Keratinocyte (primary cell): ENCODE data around the gene RBM4. TPM values are rescaled to one million over a fixed set of nuclear protein-coding genes. Genes with fewer than 3 reads are reported as not detected.

Experiments
- DNase-seq: peaks from one replicate; pipeline ENCODE4 v3.0.0-alpha.2; 2011; ENCODE audit warnings: low read depth, missing footprints, low spot score
- FAIRE-seq: peaks from 2 replicates; lab custom pipeline; 2011; peaks lifted over from hg19 to GRCh38; lab: Jason Lieb, UNC
- H2AFZ ChIP-seq: 2 replicates; pipeline ENCODE4 v1.6.0; 2012; ENCODE audit warnings: low read length, control low read depth, inconsistent platforms; ENCODE audit not compliant: control insufficient read depth
- H3K27ac ChIP-seq: 2 replicates; pipeline ENCODE4 v1.5.1; 2011; ENCODE audit warnings: low read length; ENCODE audit not compliant: control insufficient read depth, insufficient read depth
- H3K27me3 ChIP-seq: 3 replicates; pipeline ENCODE4 v1.6.0; 2011; ENCODE audit warnings: low read length; ENCODE audit not compliant: control insufficient read depth, insufficient read depth; ENCODE audit errors: extremely low read depth
- H3K36me3 ChIP-seq, 2 experiments: 2 replicates in 1 of 2; 3 replicates in 1 of 2; pipeline ENCODE4 v1.5.1; 2011; ENCODE audit warnings: low read length in 2 of 2, mild to moderate bottlenecking in 1 of 2; ENCODE audit not compliant: control insufficient read depth in 2 of 2, insufficient read depth in 2 of 2; ENCODE audit errors: extremely low read depth in 1 of 2
- H3K4me1 ChIP-seq: 3 replicates; pipeline ENCODE4 v1.5.1; 2011; ENCODE audit warnings: low read length; ENCODE audit not compliant: control insufficient read depth, insufficient read depth; ENCODE audit errors: extremely low read depth
- H3K4me2 ChIP-seq: 3 replicates; pipeline ENCODE4 v1.6.0; 2011; ENCODE audit warnings: low read depth, low read length; ENCODE audit not compliant: control insufficient read depth, insufficient read depth; ENCODE audit errors: extremely low read depth
- H3K4me3 ChIP-seq, 3 experiments: fragments of 200-600 bp in 1 of 3; sonication (generic) in 1 of 3; 2 replicates in 2 of 3; 3 replicates in 1 of 3; pipeline ENCODE4 v1.5.1; 2011 to 2016; ENCODE audit warnings: low read length in 3 of 3, mild to moderate bottlenecking in 3 of 3, control low read depth in 2 of 3, inconsistent platforms in 1 of 3, low read depth in 1 of 3, mixed read lengths in 1 of 3, mixed run types in 1 of 3, moderate library complexity in 1 of 3; ENCODE audit not compliant: control insufficient read depth in 2 of 3, insufficient read depth in 2 of 3; ENCODE audit errors: extremely low read depth in 1 of 3
- H3K79me2 ChIP-seq: 2 replicates; pipeline ENCODE4 v1.6.0; 2012; ENCODE audit warnings: low read length; ENCODE audit not compliant: control insufficient read depth, insufficient read depth
- H3K9ac ChIP-seq: 3 replicates; pipeline ENCODE4 v1.6.0; 2011; ENCODE audit warnings: low read length; ENCODE audit not compliant: control insufficient read depth, insufficient read depth; ENCODE audit errors: extremely low read depth
- H3K9me1 ChIP-seq: 3 replicates; pipeline ENCODE4 v1.6.0; 2011; ENCODE audit warnings: low read length; ENCODE audit not compliant: control insufficient read depth, insufficient read depth; ENCODE audit errors: extremely low read depth
- H3K9me3 ChIP-seq: 2 replicates; pipeline ENCODE4 v1.5.1; 2012; ENCODE audit warnings: low read depth, low read length; ENCODE audit not compliant: control insufficient read depth
- H4K20me1 ChIP-seq: 3 replicates; pipeline ENCODE4 v1.6.0; 2011; ENCODE audit warnings: low read length; ENCODE audit not compliant: control insufficient read depth, insufficient read depth; ENCODE audit errors: extremely low read depth
- CTCF ChIP-seq, 3 experiments: IDR thresholded peaks in 1 of 3; conservative IDR thresholded peaks in 1 of 3; optimal IDR thresholded peaks in 1 of 3; 2 replicates in 2 of 3; 3 replicates in 1 of 3; pipeline versions ENCODE3 to v1.5.1; 2011; ENCODE audit warnings: low read length in 3 of 3, mild to moderate bottlenecking in 3 of 3, moderate library complexity in 2 of 3, control low read depth in 1 of 3, inconsistent platforms in 1 of 3; ENCODE audit not compliant: insufficient read depth in 2 of 3; ENCODE audit errors: extremely low read depth in 1 of 3
- EZH2 ChIP-seq: IDR thresholded peaks from one replicate; pipeline ENCODE4 v1.6.1; 2012; ENCODE audit warnings: inconsistent platforms, mild to moderate bottlenecking, low read length, moderate library complexity
- dilution Hi-C: fragments of 300-500 bp; cut with MboI; formaldehyde crosslinking; loops from one replicate; pipeline ENCODE4 v1.7.0; 2020; ENCODE audit warnings: low sequenced_read_pairs; ENCODE audit not compliant: extremely low pct_ligation_motif_present
- polyA plus RNA-seq, 5 experiments: library from polyadenylated mRNA; depleted of rRNA in 3 of 5; stranded (reverse) in 3 of 5; stranded (forward) in 1 of 5; unstranded in 1 of 5; fragments of >200 nt; gene quantifications; 1 replicate in 1 of 5; 2 replicates in 3 of 5; 3 replicates in 1 of 5; pipeline versions ENCODE4 v1.2.1 to v1.2.3, GENCODE V29; 2011 to 2012; ENCODE audit warnings: missing spikeins in 2 of 5, low read depth in 1 of 5, low replicate concordance in 1 of 5

The RBM4 gene
- polyA plus RNA-seq, 1 donor (not counting 4 experiments of a cell fraction or from before 2014, with no cell fraction given): 190 TPM

- peak overlapping the region; percentile 98 for H3K9ac ChIP-seq
- dilution Hi-C loops: no loop called here
- peaks cover 57% of the 10 kb centered on the region for H3K79me2 ChIP-seq
- peaks cover 42% of the 10 kb centered on the region for H4K20me1 ChIP-seq
- peak overlapping the region; percentile 85 to 100 (median 96) for H3K4me3 ChIP-seq
- H2AFZ ChIP-seq: no peak overlapping the region
- FAIRE-seq (no peak), DNase-seq (no peak)
- H3K27me3 ChIP-seq: no peaks in the 10 kb centered on the region
- peaks cover 21% of the 10 kb centered on the region for H3K4me1 ChIP-seq
- H3K9me1 ChIP-seq: peaks cover under 1% of the 10 kb centered on the region
- H3K4me2 ChIP-seq: peak overlapping the region; percentile 100
- peaks cover 1 to 19% of the 10 kb centered on the region in 2 experiments for H3K36me3 ChIP-seq
- H3K27ac ChIP-seq: peak overlapping the region; percentile 97
- H3K9me3 ChIP-seq: no peaks in the 10 kb centered on the region
- TF ChIP-seq EZH2: no peak
- no peak for TF ChIP-seq CTCF (optimal IDR thresholded peaks at IDR 0.05 in 1 of 3, IDR thresholded peaks at IDR 0.05 in 1 of 3, conservative IDR thresholded peaks at IDR 0.05 in 1 of 3; ENCODE audit: extremely low read depth in 1 of 3, insufficient read depth in 2 of 3, low read length in 3 of 3)
These were observed 21.2 kb upstream of the RBM4 start for GRCh38 chr11:66617155-66617834.

- Histone ChIP-seq H3K9me1 (peaks cover 2% of the 10 kb centered on the region), H3K27me3 (no peaks in the 10 kb centered on the region), H3K9me3 (no peaks in the 10 kb centered on the region), H3K27ac (peak overlapping the region; percentile 97), H3K9ac (peak overlapping the region; percentile 98), H3K4me2 (peak overlapping the region; percentile 100), H3K36me3 (peaks cover 13 to 33% of the 10 kb centered on the region in 2 experiments), H4K20me1 (peaks cover 61% of the 10 kb centered on the region), H3K4me1 (peaks cover 21% of the 10 kb centered on the region), H3K4me3 (peak overlapping the region; percentile 85 to 100 (median 96)), H2AFZ (no peak overlapping the region), H3K79me2 (peaks cover 75% of the 10 kb centered on the region)
- dilution Hi-C loops: no loop called here
- no peak for TF ChIP-seq CTCF (optimal IDR thresholded peaks at IDR 0.05 in 1 of 3, IDR thresholded peaks at IDR 0.05 in 1 of 3, conservative IDR thresholded peaks at IDR 0.05 in 1 of 3; ENCODE audit: extremely low read depth in 1 of 3, insufficient read depth in 2 of 3, low read length in 3 of 3)
- no peak for TF ChIP-seq EZH2
- DNase-seq (peak; percentile 40), FAIRE-seq (no peak)
These were observed 19.4 kb upstream of the RBM4 start for GRCh38 chr11:66619080-66619554.
